ENCODE data around the gene PDE8B. TPM values are rescaled to one million over a fixed set of nuclear protein-coding genes. Genes with fewer than 3 reads are reported as not detected.

Gene PDE8B
- polyA plus RNA-seq, 1 experiment = 0.02 TPM

- CTCF ChIA-PET = interaction anchor here (0.6 to 0.9 kb wide), 2 partner anchors 23 to 222 kb away, joined by 3 to 5 read pairs; no protein-coding TSS in a partner anchor
- no peak for DNase-seq (ENCODE audit: low read depth, low spot score)
- TF ChIP-seq CTCF (IDR thresholded peaks at IDR 0.05; ENCODE audit: low read depth, low read length) = no peak
- no peak overlapping the region for H3K27ac ChIP-seq (ENCODE audit: low read depth, low read length)
- no peaks in the 10 kb centered on the region for H3K9me3 ChIP-seq (ENCODE audit: control insufficient read depth, insufficient read depth, low read length)
- H3K27me3 ChIP-seq (ENCODE audit: control insufficient read depth, insufficient read depth, low read length) = no peaks in the 10 kb centered on the region
- H3K4me3 ChIP-seq (ENCODE audit: low read depth, low read length) = no peak overlapping the region
- POLR2A ChIA-PET = no interaction called here
These were observed 156.4 kb downstream of the PDE8B start for GRCh38 chr5:77366717-77367500.

- H3K27ac ChIP-seq (ENCODE audit: low read depth, low read length) = no peak overlapping the region
- CTCF ChIA-PET = no interaction called here
- no peaks in the 10 kb centered on the region for H3K9me3 ChIP-seq (ENCODE audit: control insufficient read depth, insufficient read depth, low read length)
- H3K4me3 ChIP-seq (ENCODE audit: low read depth, low read length) = no peak overlapping the region
- no peak for DNase-seq (ENCODE audit: low read depth, low spot score)
- no peaks in the 10 kb centered on the region for H3K27me3 ChIP-seq (ENCODE audit: control insufficient read depth, insufficient read depth, low read length)
- POLR2A ChIA-PET = no interaction called here
- no peak for TF ChIP-seq CTCF (IDR thresholded peaks at IDR 0.05; ENCODE audit: low read depth, low read length)
These were observed 157.3 kb downstream of the PDE8B start for GRCh38 chr5:77367741-77368140.

GRCh38 chr5:77368367-77368766 is 157.9 kb downstream of the PDE8B start:
- H3K27me3 ChIP-seq (ENCODE audit: control insufficient read depth, insufficient read depth, low read length) = no peaks in the 10 kb centered on the region
- CTCF ChIA-PET = no interaction called here
- H3K9me3 ChIP-seq (ENCODE audit: control insufficient read depth, insufficient read depth, low read length) = no peaks in the 10 kb centered on the region
- DNase-seq (ENCODE audit: low read depth, low spot score) = no peak
- H3K27ac ChIP-seq (ENCODE audit: low read depth, low read length) = no peak overlapping the region
- no peak overlapping the region for H3K4me3 ChIP-seq (ENCODE audit: low read depth, low read length)
- POLR2A ChIA-PET = no interaction called here
- no peak for TF ChIP-seq CTCF (IDR thresholded peaks at IDR 0.05; ENCODE audit: low read depth, low read length)

- Histone ChIP-seq H3K4me3 (ENCODE audit: low read depth, low read length) (no peak overlapping the region), H3K27ac (ENCODE audit: low read depth, low read length) (no peak overlapping the region), H3K27me3 (ENCODE audit: control insufficient read depth, insufficient read depth, low read length) (no peaks in the 10 kb centered on the region), H3K9me3 (ENCODE audit: control insufficient read depth, insufficient read depth, low read length) (no peaks in the 10 kb centered on the region)
- DNase-seq (ENCODE audit: low read depth, low spot score) = no peak
- TF ChIP-seq CTCF (IDR thresholded peaks at IDR 0.05; ENCODE audit: low read depth, low read length) = no peak
- CTCF ChIA-PET = no interaction called here
- POLR2A ChIA-PET = no interaction called here
These were observed 159.1 kb downstream of the PDE8B start for GRCh38 chr5:77369566-77369965.

GRCh38 chr5:77374686-77375085 is 164.2 kb downstream of the PDE8B start:
- no peaks in the 10 kb centered on the region for H3K9me3 ChIP-seq (ENCODE audit: control insufficient read depth, insufficient read depth, low read length)
- no peak for DNase-seq (ENCODE audit: low read depth, low spot score)
- H3K27me3 ChIP-seq (ENCODE audit: control insufficient read depth, insufficient read depth, low read length) = peaks cover 2% of the 10 kb centered on the region
- no peak overlapping the region for H3K27ac ChIP-seq (ENCODE audit: low read depth, low read length)
- TF ChIP-seq CTCF (IDR thresholded peaks at IDR 0.05; ENCODE audit: low read depth, low read length) = no peak
- H3K4me3 ChIP-seq (ENCODE audit: low read depth, low read length) = no peak overlapping the region
- ChIA-PET CTCF (no interaction called here), POLR2A (no interaction called here)
